ENCODE results near the gene DDX1.
"Not testable (repeated sequence)": the region's sequence is repeated elsewhere in the genome, so short reads cannot be mapped to it uniquely, and the experiment has no call there.

DDX1 gene

DNA sequence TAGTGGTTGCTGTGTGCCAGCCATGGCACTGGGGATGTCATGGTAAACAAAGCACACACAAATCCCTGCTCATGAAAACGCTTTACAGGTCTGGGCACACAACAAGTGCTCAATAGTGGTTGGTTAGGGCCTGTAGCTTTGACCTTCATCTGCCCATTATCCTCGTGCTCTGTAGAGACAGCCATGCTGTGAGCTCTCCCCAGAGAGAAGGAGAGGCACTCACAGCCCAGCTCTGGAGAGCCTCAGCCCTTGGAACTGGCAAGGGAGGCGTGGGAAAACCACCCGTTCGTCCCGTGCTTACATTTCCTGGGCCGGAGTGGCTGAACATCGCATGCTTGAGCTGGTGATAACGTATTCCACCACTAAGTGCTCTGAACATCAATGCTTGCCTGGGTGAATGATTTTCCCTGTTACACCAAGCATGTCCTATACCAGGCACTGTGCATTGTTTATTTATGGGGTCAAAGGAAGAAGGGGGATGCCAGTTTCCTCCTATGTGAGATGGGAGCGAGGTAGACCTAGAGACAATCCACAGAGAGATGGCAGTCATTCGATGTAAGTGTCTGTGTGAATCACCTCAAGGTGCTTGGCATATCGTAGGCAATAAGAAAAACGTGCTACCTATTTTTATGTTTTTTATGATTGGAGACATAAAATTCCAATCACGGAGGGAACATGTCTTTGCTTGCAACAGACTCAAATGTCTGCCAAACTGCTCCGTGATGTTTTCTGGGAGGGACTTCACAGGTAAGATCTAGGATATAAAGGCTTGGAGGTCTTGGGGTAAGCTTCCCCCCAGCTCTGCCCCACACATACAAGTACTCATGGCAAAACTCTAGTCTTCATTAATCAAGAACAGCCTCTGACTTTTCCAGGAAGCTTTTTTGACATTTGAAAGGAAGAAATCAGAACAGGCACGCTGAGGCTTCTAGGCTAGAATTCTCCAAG lies 75.5 kb downstream of the DDX1 start:
- DNase-seq = no peak

DNA sequence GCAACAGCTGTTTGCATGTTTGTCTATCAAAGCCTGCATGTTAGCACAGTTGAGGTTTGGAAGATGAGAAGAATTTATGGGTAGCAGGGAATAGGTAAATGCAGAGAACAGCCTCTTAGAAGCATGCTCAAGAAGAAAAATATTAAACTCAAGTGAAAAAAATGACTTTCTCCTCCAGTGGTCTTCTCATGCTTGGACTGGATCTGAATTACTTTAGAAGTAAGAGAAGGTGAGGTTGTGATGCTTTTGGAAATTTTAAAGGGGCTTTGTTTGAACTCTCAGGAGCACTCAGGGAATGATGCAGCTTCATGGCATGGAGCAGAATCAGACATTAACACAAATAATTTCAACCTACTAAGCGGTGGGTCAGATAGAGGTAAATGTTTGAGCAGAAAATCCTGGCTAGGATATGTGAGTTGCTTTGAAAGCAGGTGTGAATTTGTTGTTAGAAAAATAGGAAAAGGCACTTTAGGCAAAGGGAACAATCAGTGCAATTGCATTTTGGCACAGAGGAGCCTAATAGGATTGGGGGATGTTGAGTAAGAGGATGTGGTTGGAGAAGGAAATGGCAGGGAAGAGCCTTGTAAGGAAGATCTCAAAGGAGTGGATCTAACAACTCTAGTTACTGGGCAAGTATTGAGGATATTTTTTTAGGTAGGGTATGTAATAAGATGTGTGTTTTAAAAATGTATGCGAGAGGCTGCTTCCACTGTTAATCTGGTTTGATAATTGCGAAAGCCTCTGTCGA lies 76.3 kb downstream of the DDX1 start:
- DNase-seq = no peak

DNA sequence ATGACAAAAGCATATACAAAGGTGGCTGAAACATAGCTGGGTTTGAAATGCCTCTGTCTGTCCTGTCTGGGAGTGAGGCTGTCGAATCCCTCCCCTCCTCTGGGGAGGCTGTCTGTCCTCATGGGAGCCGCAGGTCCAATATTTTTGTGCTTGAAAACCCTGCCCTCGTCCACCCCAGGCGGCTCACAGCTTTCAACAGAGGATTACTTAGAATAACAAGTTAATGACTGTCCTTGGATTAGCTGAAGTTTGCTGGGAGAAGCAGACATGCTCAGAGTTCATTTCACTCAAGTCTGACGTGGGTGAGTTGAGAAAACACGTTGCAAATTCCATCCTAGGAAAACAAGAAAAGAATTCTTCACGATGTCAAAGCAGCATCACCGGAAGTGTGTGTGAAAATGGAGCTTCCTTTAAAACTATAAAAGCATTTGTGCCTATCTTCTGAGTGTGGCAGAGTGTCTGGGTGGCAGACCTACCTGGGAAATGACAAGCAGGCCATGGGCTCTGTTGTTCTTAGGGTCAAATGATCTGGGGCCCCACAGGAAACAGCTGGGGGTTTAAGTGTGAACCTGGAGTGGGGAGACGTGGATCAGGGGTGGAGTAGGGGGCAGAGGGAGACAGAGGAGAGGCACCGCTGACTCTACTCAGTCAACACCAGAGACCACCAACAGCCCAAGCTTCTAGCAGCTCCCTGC lies 77.1 kb downstream of the DDX1 start:
- DNase-seq = no peak

DNA sequence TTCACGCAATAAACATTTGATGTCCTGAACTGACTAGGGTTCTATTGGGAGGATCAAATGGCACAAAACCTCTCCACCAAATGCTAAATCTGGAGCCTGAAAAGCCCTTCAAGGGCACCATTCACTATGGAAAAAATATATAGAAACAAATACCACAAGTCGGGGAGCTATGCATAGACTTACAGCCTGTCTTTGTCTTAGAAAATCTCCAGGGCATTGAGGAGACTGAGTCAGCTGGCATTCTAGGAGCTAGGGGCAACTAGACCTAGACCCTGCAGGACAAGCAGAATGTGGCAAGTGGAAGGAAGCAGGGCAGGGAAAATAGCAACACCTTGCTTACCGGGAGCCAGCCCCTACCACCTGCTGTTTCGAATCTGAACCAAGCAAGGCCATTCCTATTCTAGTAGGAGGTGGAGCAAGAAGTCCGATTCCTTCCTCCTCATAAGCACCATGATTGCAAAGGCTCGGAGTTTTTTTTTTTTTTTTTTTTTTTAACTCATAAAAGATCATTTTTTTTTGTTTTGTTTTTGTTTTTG lies 77.8 kb downstream of the DDX1 start:
- no peak for DNase-seq

DNA sequence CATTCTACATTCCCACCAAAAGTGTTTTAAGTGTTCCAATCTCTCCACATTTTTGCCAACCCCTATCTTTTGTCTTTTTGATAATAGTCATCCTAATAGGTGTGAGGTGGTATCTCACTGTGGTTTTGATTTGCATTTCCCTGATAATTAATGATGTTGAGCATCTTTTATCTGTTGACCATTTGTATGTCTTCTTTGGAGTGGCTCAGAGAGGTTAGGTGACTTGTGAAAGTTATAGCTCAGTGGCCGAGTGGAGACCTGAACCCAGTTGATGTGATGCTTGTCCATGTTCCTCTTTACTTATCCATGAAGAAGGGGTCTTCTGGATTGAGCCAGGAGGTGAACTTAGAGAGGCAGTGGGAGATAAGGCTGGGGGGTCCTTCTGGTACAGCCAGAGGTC lies 78.8 kb downstream of the DDX1 start:
- no peak for DNase-seq

DNA sequence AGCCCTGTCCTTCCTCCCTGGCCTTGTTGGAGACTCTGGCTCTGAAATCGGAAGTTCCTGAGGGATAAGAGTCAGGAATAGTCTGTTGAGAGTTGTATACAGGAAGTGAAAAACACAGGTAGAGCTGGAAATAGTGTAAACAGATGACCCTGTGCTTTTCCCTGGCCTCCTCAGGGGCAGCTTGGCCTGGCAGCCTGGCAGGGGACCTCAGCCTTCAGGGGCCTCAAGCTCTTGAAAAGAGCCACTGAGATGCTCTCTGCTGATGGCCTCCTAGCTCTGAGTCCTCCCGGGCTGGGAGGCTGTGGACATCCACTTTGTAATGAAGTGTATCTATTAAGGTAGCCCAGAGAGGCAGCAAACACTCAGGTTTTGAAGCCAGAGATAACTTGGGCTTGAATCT lies 79.3 kb downstream of the DDX1 start:
- no peak for DNase-seq

DNA sequence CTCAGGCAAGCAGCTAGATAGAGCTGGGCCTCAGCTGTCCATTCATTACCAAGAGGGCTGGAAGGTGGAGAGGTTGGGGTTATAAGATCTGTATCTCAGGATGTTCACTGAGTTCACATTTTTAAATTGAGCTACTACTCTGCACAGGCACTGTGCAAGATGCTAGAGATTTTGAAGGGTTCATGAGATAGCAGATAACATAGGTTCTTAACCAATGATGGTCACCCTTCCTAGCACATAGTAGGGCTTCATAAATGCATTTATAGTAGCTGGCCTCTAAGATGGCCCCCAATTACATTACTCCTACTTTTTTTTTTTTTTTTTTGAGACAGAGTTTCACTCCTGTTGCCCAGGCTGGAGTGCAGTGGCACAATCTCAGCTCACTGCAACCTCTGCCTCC lies 79.7 kb downstream of the DDX1 start:
- DNase-seq = no peak

DNA sequence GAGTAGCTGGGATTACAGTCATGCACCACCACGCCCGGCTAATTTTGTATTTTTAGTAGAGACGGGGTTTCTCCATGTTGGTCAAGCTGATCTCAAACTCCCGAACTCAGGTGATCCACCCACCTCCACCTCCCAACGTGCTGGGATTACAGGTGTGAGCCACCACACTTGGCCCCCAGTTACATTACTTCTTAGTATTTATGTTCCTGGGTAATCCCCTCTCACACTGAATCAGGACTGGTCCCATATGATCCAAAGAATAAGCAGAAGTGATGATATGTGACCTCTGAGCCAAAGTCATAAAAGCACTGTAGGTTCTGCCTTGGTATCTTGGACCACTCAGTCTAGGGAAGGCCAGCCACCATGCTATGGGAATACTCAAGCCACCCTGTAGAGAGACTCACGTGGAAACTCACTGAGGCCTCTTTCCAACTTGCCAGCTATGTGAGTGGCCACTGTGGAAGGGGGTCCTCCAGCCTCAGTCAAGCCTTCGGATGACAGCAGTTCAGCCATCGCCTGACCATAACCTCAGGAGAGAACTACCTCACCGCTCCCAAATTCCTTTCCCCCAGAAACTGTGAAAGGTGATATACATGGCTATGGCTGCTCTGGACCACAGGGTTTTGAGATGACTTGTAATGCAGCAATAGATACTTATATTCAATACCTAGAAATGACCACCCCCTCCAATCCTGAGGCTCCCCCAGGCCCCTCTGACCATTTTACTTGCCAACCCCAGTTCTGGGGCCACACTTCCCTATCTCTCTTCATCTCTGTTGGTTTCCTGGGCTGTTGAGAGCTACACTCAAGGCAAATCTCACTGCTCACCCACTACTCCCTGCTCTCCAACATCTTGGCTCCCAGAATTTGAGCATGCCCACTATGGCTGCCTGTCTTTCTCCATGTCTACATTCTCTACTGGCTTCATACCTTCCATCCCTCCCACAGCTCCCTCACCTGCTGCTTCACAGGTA lies 80.5 kb downstream of the DDX1 start:
- DNase-seq = no peak

DNA sequence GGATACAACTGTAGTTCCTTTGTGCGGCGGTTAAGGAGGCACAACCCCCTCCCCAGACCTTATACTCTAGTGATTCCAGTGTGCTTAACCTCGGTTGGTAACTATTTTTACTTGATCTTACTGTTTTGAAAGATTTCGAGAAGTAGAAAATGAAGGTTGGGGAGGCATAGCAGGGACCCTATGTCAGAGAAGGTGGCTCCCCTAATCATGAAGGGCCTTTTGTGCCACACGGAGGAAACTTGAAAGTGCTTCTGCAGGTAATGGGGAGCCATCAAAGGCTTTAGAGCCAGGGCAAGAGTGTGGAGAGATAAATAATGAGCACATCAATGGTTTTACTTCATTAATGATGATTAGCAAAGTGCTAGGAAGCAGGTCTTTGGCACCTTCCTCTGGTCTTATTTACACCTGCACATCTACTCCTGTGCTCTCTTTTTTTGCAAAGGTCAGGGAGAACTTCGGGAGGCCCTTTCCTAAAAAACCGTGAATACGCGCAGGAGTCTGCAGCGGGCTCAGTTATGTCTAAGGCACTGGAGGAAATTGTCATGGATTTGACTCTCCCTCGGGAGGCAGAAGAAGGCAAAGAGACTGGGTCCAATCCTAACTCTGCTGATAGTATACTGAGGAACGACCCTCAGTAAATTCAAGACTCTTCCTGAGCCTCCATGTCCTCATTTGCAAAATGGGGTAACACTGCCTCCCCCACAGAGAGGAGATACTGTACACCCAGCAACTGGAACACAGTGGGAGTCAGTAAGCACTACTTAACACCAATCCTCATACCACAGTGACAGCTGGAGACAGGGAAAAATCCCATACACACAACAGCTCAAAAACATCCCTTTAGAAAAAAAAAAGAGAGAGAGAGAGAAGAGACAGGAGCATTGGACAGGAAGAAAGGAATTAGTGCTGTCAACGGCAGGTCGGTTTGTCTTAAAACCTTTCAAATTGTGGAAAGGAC lies 81.6 kb downstream of the DDX1 start:
- no peak for DNase-seq

DNA sequence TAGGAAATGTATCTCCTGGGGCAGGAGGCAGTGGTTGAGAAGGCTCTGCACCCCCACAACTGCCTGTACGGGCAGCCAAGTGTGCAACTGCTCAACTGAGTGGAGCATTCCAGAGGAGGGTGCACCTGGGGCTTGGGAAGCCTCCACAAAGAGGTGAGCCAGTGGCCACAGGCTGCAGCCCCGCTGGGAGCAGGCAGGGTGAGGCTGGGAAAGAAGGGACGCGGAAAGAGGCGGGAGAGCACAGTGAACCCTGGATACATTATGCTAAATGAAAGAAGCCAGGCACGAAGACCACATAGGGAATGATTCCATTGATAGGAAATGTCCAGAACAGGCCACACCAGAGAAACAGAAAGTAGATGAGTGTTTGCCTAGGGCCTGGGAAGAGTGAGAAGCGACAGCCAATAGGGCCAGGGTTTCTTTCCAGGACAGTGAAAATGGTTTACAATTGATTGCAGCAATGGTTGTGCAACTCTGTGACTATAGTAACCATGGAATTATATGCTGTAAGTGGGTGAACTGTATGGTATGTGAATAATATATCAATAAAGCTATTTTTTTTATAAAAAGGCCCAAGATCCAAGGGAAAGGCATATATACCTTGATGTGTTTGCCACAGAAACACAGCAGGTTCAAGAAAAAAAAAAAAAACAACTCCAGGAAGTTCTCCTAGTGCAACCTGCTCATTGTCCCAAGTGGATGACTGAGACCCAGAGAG lies 82.4 kb downstream of the DDX1 start:
- no peak for DNase-seq

DNA sequence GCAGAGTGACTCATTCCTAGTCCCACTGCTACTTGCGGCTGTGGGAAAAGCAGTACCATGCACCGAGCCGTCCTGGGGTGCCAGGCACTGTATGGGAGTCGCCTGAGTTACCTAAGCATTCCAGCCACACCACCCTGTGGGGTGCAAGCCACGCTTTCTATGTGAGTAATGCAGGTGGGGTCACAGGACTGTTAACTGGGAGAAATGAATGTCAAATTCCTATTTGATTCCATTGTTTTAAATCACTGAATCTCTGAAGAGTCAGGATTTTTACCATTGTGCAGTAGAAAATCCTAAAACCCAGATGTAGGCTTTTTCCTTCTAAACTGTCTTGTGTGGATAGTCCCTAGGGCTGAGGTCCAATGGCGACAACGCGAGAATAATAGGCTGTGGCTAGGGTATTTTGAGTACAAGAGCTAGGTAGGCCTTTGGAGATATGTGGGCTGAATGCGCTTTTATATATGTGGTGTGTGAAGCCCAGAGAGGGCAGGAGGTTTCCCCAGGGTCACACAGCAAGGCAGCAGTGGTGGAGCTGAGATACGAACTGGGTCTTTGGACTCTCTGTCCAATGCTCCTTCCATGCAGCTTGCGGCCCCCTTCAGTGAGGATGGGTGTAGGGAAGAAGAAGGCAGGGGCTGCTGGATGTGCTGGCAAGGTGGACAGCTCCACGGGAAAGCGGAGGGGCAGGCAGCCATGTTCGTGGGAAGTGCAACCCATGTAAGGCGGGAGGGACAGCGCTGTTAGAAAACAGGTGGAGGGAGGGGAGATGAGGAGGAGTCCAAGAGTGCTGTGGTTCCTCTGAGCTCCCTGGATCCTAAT lies 83.2 kb downstream of the DDX1 start:
- DNase-seq = no peak

DNA sequence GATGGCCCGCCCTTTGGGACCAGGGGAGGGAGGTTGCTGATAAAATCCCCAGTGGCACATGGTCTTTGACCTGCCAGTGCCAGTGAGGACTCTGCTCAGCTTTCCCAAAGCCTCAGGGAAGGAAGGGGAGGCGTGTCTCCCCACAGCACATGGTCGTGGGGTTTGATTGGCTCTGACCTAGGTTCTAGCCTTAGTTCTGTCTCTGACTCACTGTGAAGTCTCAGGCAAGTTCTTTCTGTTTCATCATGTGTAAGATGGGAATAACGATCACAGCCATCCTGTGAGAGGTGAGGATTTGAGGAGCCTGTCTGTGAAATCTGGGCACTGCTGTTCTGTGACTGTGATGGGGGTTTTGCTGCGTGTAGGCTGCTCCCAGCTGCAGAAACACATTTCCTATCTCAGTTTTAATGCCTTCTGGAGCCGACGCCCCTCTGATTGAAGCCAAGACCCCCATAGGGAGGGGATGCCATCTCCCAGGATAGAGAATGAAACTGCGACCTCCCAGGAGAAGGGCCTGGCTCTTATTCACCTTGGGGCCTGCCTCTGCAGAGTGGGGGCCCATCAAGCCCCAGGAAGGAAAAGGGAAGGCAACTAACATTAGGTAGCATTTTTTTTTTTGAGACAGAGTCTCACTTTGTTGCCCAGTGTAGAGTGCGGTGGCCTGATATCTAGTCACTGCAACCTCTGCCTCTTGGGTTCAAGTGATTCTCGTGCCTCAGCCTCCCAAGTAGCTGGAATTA lies 84.0 kb downstream of the DDX1 start:
- DNase-seq = no peak

DNA sequence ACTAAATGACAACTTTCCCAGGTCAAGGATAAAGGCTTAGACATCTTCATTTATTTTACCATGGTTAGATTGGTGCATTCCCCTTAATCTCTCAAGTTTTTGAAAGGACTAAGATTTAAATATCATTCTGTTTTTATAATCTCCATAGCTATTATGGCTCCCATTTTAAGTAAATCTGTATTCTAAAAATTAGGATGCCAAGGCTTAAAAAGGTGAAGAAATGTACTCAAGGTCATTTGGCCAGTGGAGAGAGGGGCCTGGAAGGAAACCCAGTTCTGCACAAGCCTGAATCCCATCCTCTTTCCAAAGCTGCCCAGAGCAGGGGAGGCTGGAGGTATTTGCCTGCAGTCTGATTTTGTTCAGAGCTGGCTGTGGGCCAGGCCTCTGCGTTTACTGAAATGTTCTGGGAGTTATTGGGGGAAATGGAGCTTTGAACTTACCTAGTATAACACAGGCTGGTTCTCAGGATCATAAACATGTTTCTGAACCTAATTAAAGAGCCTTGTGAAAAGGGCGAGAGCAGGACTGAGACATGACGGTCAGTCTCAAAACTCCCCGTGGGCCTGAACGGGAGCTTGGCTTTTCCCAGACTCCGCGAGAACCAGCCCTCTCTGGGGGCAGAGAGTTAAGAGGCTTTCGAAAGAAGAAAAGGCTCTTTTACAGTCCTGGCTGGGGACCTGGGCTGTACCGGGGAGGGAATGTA lies 85.6 kb downstream of the DDX1 start:
- DNase-seq = no peak

DNA sequence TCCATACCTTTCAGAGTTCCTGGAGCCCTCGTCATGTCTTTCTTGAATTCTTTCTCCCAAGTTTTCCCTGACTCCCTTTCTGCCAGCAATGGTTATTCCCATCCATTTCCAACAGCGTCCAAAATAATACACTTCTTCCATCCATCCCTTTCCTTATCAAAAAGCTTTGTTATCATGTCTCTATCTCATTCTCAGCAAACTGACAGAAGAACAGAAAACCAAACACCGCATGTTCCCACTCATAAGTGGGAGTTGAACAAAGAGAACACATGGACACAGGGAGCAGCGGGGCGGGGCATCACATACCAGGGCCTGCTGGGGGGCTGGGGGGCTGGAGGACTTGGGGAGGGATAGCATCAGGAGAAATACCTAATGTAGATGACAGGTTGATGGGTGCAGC lies 86.7 kb downstream of the DDX1 start:
- DNase-seq = no peak

DNA sequence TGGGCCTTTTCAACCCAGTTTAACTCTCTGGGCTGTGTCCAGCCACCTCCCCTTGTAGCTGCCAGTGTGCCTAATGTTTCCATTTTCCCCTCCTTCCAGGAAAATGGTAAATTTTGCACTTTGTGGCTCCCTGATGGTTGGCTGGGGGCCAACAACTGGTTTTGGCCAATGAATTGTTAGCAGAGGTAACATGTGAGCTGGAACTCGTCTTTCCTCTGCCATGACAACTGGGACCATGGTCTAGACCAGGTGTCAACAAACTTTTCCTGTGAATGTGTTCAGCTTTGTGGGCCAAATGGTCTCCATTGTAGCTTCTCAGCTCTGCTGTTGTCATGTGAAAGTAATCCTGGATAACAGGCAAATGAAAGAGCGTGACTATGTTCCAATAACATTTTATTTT lies 87.2 kb downstream of the DDX1 start:
- DNase-seq = no peak

DNA sequence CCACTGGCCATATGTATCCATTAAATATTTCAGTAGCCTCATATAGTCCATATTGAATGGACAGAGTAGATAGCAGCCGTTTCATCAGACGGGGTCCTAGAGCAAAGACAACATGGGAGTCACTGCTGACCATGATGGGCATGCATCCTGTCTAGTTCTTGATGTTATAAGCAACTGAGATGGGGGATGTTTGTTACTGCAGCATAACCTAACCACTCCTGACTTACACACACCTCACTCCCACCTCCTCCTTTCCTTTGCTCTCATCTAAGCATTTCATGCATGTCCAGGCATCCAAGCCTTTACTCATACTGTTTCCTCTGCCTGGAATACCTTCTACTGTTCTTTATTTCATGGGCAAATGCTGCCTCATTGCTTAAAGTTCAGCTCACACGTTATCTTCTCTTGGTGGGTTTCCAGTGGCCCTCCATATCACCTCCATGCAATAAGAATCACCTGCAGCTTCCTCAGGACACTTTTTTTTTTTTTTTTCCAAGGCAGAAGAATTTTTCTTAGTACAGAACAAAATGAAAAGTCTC lies 87.8 kb downstream of the DDX1 start:
- no peak for DNase-seq

DNA sequence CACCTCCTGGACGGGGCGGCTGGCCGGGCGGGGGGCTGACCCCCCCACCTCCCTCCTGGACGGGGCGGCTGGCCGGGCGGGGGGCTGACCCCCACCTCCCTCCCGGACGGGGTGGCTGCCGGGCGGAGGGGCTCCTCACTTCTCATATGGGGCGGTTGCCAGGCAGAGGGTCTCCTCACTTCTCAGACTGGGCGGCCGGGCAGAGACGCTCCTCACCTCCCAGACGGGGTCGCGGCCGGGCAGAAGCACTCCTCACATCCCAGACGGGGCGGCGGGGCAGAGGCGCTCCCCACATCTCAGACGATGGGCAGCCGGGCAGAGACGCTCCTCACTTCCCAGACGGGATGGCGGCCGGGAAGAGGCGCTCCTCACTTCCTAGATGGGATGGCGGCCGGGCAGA lies 88.5 kb downstream of the DDX1 start:
- DNase-seq = not testable (repeated sequence)

All from RPMI8226 (cell line).